Fibroblast of the aortic adventitia (primary cell): ENCODE results near the gene ENDOU. TPM values are rescaled to one million over a fixed set of nuclear protein-coding genes. Genes with fewer than 3 reads are reported as not detected.
A peak's percentile ranks its signal among the peaks of the same experiment; 100 is the strongest.

Experiments used
- DNase-seq: peaks from one replicate; pipeline ENCODE4 v3.0.0-alpha.2; 2010; ENCODE audit warnings: low read depth
- H3K4me3 ChIP-seq: 2 replicates; pipeline ENCODE4 v1.5.1; 2011; ENCODE audit warnings: low read depth, mild to moderate bottlenecking, control low read depth, low read length, moderate library complexity
- total RNA-seq: library from RNA; depleted of rRNA; stranded (reverse); fragments of >200 nt; gene quantifications from 2 replicates; pipeline ENCODE4 v1.2.3, GENCODE V29; 2012; ENCODE audit warnings: low replicate concordance
- TF ChIP-seq, protein P1 (sequence below): IDR thresholded peaks from 2 replicates; pipeline ENCODE4 v1.5.1; 2011; ENCODE audit warnings: mild to moderate bottlenecking, low read length, control low read depth, inconsistent platforms; ENCODE audit not compliant: insufficient read depth

The ENDOU gene
- total RNA-seq, 1 donor: 0.36 TPM

GRCh38 chr12:47763481-47764346, 38.4 kb upstream of the ENDOU start:
- TF ChIP-seq, protein P1, sequence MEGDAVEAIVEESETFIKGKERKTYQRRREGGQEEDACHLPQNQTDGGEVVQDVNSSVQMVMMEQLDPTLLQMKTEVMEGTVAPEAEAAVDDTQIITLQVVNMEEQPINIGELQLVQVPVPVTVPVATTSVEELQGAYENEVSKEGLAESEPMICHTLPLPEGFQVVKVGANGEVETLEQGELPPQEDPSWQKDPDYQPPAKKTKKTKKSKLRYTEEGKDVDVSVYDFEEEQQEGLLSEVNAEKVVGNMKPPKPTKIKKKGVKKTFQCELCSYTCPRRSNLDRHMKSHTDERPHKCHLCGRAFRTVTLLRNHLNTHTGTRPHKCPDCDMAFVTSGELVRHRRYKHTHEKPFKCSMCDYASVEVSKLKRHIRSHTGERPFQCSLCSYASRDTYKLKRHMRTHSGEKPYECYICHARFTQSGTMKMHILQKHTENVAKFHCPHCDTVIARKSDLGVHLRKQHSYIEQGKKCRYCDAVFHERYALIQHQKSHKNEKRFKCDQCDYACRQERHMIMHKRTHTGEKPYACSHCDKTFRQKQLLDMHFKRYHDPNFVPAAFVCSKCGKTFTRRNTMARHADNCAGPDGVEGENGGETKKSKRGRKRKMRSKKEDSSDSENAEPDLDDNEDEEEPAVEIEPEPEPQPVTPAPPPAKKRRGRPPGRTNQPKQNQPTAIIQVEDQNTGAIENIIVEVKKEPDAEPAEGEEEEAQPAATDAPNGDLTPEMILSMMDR: no peak
- no peak overlapping the region for H3K4me3 ChIP-seq
- DNase-seq: no peak

DNA sequence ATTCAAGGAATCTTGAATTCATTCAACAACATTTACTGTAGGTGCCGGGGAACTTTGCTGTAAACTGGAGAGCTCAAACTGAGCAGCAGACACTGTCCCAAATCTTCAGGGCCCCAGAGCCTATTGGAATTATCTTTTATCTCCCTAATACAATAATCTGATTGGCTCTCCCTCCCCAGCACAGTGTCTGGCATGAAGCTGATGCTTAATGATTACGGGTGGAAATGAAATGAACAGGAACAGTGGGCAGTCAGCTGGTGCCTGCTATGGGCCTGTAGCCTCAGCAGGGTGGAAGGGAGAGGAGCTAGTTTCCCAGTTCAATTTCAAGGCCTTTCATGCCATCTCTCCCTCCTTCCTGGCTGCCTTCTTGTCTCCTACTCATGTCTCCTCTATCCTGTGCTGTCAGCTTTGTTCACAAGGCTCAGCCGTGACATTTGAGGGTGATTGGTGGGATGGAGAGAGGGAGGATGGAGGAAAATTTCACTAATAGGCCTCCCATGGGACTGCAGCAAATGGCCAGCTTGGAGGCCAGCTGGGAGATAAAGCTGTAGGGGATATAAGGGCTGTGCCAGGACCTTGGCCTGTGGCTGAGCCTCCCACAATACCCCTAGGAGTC, 37.7 kb upstream of the ENDOU start:
- TF ChIP-seq, protein P1: no peak
- DNase-seq: no peak
- no peak overlapping the region for H3K4me3 ChIP-seq

GRCh38 chr12:47758834-47759690, 33.8 kb upstream of the ENDOU start, which contains the start of gene RAPGEF3:
Gene RAPGEF3, minus strand, starts transcription at chr12:47758880. Its CDS starts 324 bp downstream, at chr12:47758556.
- TF ChIP-seq, protein P1: peak; percentile 64
- peak; percentile 67 for DNase-seq
- H3K4me3 ChIP-seq: peak within 1 kb of the TSS; percentile 69

- H3K4me3 ChIP-seq: peak overlapping the region; percentile 69
- DNase-seq: no peak
- TF ChIP-seq, protein P1: no peak
Observed at GRCh38 chr12:47758584-47758833, 33.2 kb upstream of the ENDOU start.

DNA sequence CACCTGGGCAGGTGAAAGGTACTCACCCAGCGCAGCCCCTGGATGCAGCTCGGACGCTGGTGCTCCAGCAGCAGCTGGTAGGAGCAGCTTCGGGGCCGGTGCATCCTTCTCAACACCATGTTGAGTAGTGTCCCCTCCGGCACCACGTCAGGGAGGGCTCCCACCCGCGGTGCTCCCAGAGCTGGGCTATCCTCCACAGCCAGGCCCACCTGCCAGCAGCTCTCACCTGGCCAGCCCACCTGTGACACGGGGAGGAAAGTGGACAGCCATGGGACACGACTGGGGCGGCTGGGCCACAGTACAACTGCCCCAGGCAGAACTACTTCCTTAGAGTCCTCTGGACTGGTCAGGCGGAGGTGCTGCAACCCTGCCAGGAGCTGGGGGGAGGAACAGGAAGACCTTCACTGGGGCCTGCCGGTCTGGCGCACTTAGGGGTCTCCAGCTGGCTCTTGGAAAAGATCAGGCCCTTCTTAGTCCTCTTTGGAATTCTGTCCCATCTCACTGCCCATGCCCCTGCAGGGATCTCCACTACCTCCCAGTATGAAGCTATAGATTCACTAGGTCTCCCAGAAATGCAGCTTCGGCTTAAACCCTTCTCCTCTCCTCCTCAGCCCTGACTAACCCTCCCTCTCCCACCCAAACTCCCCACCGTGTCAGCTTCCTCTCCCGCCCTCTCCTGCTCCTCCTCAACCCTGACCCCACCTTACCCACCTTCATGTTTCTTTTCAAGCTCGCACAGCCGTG, 32.7 kb upstream of the ENDOU start:
- TF ChIP-seq, protein P1: no peak
- no peak for DNase-seq
- peak overlapping the region; percentile 69 for H3K4me3 ChIP-seq

- no peak for DNase-seq
- TF ChIP-seq, protein P1: no peak
- H3K4me3 ChIP-seq: no peak overlapping the region
Observed at GRCh38 chr12:47757364-47757839, 32.1 kb upstream of the ENDOU start.
